ENCODE measurements around the gene TMEM129.

TMEM129 gene

DNA sequence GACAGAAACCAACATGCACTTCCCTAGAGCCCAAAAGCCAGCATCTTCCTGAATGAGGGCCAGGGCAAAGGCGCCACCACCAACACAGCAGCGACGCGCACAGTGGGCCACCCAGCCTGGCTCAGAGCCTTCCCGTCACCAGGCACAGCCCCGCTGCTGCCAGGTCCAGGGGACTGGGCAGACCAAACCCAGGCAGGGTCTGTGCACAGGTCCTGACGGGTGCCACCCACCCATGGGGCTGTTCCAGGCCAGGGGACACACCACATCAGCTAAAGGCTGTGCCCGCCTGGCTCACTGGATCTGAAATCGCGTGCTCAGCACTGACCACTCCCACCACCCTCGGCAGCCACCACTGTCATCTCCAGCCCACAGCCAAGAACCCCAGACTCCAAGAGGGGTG, 50.8 kb downstream of the TMEM129 start:
- in situ Hi-C loops (cut with HindIII; ENCODE audit: low pct_ligation_motif_present, low sequenced_read_pairs), result no loop called here
- H3K36me3 ChIP-seq (replicated peaks), result no peaks in the 10 kb centered on the region

DNA sequence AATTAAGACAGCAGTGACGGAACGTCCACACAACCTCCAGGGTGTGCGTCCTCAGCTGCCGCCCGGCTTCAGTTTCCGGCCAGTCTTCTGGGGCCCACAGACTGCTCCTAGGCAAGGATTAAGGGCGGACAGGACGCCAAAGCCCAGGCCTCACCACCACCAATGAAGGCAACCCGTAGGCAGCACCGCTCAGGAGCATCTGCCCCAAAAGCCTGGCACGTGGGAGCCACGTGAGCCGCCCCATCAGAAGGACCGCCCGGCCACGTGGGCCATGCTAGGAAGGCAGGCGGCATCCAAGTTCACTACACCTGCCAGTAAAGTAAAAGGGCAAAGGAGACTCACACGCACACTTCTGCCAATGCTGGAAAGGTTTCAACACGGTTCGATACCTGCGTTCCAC, 51.3 kb downstream of the TMEM129 start:
- TF ChIP-seq, protein P1, sequence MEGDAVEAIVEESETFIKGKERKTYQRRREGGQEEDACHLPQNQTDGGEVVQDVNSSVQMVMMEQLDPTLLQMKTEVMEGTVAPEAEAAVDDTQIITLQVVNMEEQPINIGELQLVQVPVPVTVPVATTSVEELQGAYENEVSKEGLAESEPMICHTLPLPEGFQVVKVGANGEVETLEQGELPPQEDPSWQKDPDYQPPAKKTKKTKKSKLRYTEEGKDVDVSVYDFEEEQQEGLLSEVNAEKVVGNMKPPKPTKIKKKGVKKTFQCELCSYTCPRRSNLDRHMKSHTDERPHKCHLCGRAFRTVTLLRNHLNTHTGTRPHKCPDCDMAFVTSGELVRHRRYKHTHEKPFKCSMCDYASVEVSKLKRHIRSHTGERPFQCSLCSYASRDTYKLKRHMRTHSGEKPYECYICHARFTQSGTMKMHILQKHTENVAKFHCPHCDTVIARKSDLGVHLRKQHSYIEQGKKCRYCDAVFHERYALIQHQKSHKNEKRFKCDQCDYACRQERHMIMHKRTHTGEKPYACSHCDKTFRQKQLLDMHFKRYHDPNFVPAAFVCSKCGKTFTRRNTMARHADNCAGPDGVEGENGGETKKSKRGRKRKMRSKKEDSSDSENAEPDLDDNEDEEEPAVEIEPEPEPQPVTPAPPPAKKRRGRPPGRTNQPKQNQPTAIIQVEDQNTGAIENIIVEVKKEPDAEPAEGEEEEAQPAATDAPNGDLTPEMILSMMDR (IDR thresholded peaks at IDR 0.05; ENCODE audit: low read depth, low read length, missing control alignments), result no peak
- Histone ChIP-seq H3K36me3 (replicated peaks) (no peaks in the 10 kb centered on the region), H3K27ac (no peak overlapping the region), H3K27me3 (replicated peaks) (no peaks in the 10 kb centered on the region), H3K4me3 (ENCODE audit: low read depth, low read length) (no peak overlapping the region)
- no peak for DNase-seq
- in situ Hi-C loops (cut with HindIII; ENCODE audit: low pct_ligation_motif_present, low sequenced_read_pairs), result no loop called here

More for the DNA sequence above, 50.8 kb downstream of the TMEM129 start:
- Histone ChIP-seq H3K27ac (no peak overlapping the region), H3K27me3 (replicated peaks) (no peaks in the 10 kb centered on the region), H3K4me3 (ENCODE audit: low read depth, low read length) (no peak overlapping the region)
- DNase-seq, result no peak
- TF ChIP-seq, protein P1 (IDR thresholded peaks at IDR 0.05; ENCODE audit: low read depth, low read length, missing control alignments), result no peak

DNA sequence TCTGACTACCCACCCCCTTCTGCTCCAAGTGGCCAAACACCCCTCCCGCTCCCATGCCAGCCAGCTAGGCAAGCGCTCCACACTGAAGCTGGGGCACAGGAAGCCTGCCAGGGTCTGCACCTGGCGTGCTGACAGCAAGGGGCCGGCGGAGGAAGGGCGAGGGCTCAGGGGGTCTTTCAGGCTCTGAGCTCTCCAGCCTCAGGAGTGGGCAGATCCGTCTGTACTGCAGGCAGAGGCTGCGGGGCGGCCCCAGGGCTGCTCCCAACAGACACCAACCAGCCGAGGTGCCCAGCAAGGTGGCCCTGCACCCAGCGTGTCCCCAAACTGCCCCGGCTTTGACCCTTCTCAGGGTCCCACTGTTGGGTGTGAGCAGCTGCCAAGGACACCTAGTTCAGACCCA, 51.9 kb downstream of the TMEM129 start:
- Histone ChIP-seq H3K27me3 (replicated peaks) (no peaks in the 10 kb centered on the region), H3K27ac (no peak overlapping the region), H3K4me3 (ENCODE audit: low read depth, low read length) (no peak overlapping the region), H3K36me3 (replicated peaks) (no peaks in the 10 kb centered on the region)
- no peak for DNase-seq
- TF ChIP-seq, protein P1 (IDR thresholded peaks at IDR 0.05; ENCODE audit: low read depth, low read length, missing control alignments), result no peak
- in situ Hi-C loops (cut with HindIII; ENCODE audit: low pct_ligation_motif_present, low sequenced_read_pairs), result no loop called here

DNA sequence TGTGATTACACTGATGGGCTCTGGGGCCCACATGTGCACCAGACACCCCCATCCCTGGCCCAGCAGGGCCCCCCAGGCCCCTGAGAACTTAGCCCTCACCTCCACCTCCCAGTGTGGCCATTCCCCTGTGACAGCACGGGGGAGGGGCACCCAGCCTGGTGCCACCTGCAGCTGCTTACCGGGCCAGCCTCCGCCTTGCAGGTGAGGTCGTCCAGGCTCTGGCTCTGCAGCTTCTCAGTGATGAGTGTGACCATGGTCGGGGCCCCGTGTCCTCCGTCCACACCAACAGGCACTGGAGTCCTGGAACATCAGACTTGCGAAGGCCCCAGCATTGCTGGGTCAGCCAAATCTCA, 52.7 kb downstream of the TMEM129 start:
- no peaks in the 10 kb centered on the region for H3K27me3 ChIP-seq (replicated peaks)
- no peaks in the 10 kb centered on the region for H3K36me3 ChIP-seq (replicated peaks)
- in situ Hi-C loops (cut with HindIII; ENCODE audit: low pct_ligation_motif_present, low sequenced_read_pairs), result no loop called here
- H3K27ac ChIP-seq, result no peak overlapping the region
- TF ChIP-seq, protein P1 (IDR thresholded peaks at IDR 0.05; ENCODE audit: low read depth, low read length, missing control alignments), result no peak
- H3K4me3 ChIP-seq (ENCODE audit: low read depth, low read length), result no peak overlapping the region
- no peak for DNase-seq

DNA sequence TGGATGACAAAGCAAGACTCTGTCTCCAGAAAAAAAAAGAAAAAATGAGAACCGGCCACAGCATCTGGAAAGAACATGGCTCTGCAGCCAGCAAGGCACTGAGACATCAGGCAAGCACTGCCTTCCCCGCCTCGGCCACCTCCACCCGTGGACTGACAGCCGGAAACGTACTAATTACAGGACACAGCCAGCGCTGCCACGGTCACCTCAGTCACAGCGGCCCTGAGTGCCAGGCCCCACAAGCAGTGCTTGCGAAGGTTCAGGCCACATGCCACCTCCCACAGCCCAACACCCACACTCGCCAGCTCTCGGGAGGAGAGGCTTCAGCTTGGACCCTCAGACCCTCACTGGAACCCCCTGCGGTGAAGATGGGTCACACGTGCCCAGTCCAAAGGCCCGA, 53.9 kb downstream of the TMEM129 start:
- H3K27me3 ChIP-seq (replicated peaks), result no peaks in the 10 kb centered on the region
- H3K36me3 ChIP-seq (replicated peaks), result no peaks in the 10 kb centered on the region
- no peak overlapping the region for H3K27ac ChIP-seq
- TF ChIP-seq, protein P1 (IDR thresholded peaks at IDR 0.05; ENCODE audit: low read depth, low read length, missing control alignments), result no peak
- no peak for DNase-seq
- in situ Hi-C loops (cut with HindIII; ENCODE audit: low pct_ligation_motif_present, low sequenced_read_pairs), result no loop called here
- H3K4me3 ChIP-seq (ENCODE audit: low read depth, low read length), result no peak overlapping the region

DNA sequence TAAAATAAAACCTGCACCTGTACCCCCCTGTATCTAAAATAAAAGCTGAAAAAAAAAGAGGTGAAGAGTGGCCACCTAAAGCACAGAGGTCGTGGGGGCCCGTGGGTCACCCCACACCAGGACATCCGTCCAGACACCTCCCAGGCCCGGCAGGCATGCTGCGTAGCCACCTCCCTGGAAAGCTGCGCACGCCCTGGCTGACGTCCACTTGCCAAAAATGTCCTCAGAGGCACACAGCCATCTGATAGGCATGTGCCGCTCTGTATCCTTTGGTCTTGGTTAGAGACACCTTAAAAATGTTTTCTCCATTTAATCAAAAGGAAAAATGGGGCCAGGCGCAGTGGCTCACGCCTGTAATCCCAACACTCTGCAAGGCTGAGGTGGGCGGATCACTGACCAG, 54.7 kb downstream of the TMEM129 start:
- no peaks in the 10 kb centered on the region for H3K36me3 ChIP-seq (replicated peaks)
- no peak overlapping the region for H3K4me3 ChIP-seq (ENCODE audit: low read depth, low read length)
- no peaks in the 10 kb centered on the region for H3K27me3 ChIP-seq (replicated peaks)
- in situ Hi-C loops (cut with HindIII; ENCODE audit: low pct_ligation_motif_present, low sequenced_read_pairs), result no loop called here
- TF ChIP-seq, protein P1 (IDR thresholded peaks at IDR 0.05; ENCODE audit: low read depth, low read length, missing control alignments), result no peak
- no peak overlapping the region for H3K27ac ChIP-seq
- DNase-seq, result no peak
